HG03520 (cell line): ENCODE results near the gene NFATC4.
A peak's percentile ranks its signal among the peaks of the same experiment; 100 is the strongest.
"Not testable (repeated sequence)": the region's sequence is repeated elsewhere in the genome, so short reads cannot be mapped to it uniquely, and the experiment has no call there.

Experiments used
- ATAC-seq: cut with Tn5 transposase; IDR thresholded peaks from one replicate; pipeline ENCODE4 v1.9.1; 2021; ENCODE audit warnings: mild to moderate bottlenecking, moderate library complexity; ENCODE audit not compliant: unreplicated experiment

NFATC4 gene

GRCh38 chr14:24338843-24339242 lies 29.1 kb upstream of the NFATC4 start:
- no peak for ATAC-seq

- ATAC-seq: peak; percentile 75
These were observed 28.5 kb upstream of the NFATC4 start, which contains the start of gene RIPK3 for GRCh38 chr14:24339284-24340151. TSS of gene RIPK3 (minus strand) at chr14:24339991. CDS start at chr14:24339826, 165 bp downstream.

GRCh38 chr14:24340606-24341005 lies 27.4 kb upstream of the NFATC4 start:
- ATAC-seq: no peak

- ATAC-seq: no peak
These were observed 25.1 kb upstream of the NFATC4 start for GRCh38 chr14:24342889-24343288.

- no peak for ATAC-seq
These were observed 24.0 kb upstream of the NFATC4 start for GRCh38 chr14:24343795-24344660.

GRCh38 chr14:24347134-24347533 lies 20.9 kb upstream of the NFATC4 start:
- ATAC-seq: no peak

GRCh38 chr14:24348186-24348585 lies 19.8 kb upstream of the NFATC4 start:
- no peak for ATAC-seq

GRCh38 chr14:24349742-24350141 lies 18.2 kb upstream of the NFATC4 start:
- ATAC-seq: no peak

- no peak for ATAC-seq
These were observed 16.5 kb upstream of the NFATC4 start for GRCh38 chr14:24351517-24351916.

- ATAC-seq: no peak
These were observed 14.2 kb upstream of the NFATC4 start for GRCh38 chr14:24353559-24354481.

- not testable (repeated sequence) for ATAC-seq
These were observed 13.5 kb upstream of the NFATC4 start for GRCh38 chr14:24354482-24354825.

- no peak for ATAC-seq
These were observed 13.0 kb upstream of the NFATC4 start for GRCh38 chr14:24355009-24355408.

GRCh38 chr14:24356208-24356607 lies 11.8 kb upstream of the NFATC4 start:
- ATAC-seq: no peak

- ATAC-seq: no peak
These were observed 7.7 kb upstream of the NFATC4 start for GRCh38 chr14:24360281-24360680.

- no peak for ATAC-seq
These were observed 6.7 kb upstream of the NFATC4 start for GRCh38 chr14:24361326-24361725.

- ATAC-seq: no peak
These were observed 5.6 kb upstream of the NFATC4 start for GRCh38 chr14:24362241-24362960.

GRCh38 chr14:24363401-24363800 lies 4.6 kb upstream of the NFATC4 start:
- no peak for ATAC-seq

GRCh38 chr14:24364841-24365240 lies 3.1 kb upstream of the NFATC4 start:
- ATAC-seq: no peak

- ATAC-seq: peak; percentile 34
These were observed 2.2 kb upstream of the NFATC4 start for GRCh38 chr14:24365600-24366412.
